Superior temporal gyrus (tissue), 1 donor: Measurements from ENCODE around the gene IFIT1B.

ENCODE experiments used
- DNase-seq: peaks from one replicate; pipeline ENCODE4 v3.0.0-alpha.2; 2016; ENCODE audit errors: extremely low spot score

IFIT1B gene

GRCh38 chr10:89348481-89348880, 29.4 kb upstream of the IFIT1B start:
- peak; percentile 15 for DNase-seq

- no peak for DNase-seq
These were observed 28.9 kb upstream of the IFIT1B start for GRCh38 chr10:89348975-89349374.

- peak; percentile 23 for DNase-seq
These were observed 27.1 kb upstream of the IFIT1B start for GRCh38 chr10:89350631-89351315.

GRCh38 chr10:89351412-89351779, 26.5 kb upstream of the IFIT1B start:
- DNase-seq = peak; percentile 64

GRCh38 chr10:89351780-89352597, 25.9 kb upstream of the IFIT1B start:
- DNase-seq = peak; percentile 29

GRCh38 chr10:89352802-89353201, 25.1 kb upstream of the IFIT1B start:
- no peak for DNase-seq

- DNase-seq = no peak
These were observed 22.4 kb upstream of the IFIT1B start for GRCh38 chr10:89355394-89355931.

GRCh38 chr10:89357096-89357495, 20.8 kb upstream of the IFIT1B start:
- no peak for DNase-seq

- DNase-seq = no peak
These were observed 19.9 kb upstream of the IFIT1B start for GRCh38 chr10:89357975-89358374.

- DNase-seq = no peak
These were observed 17.7 kb upstream of the IFIT1B start for GRCh38 chr10:89360157-89360556.

GRCh38 chr10:89362929-89363328, 14.9 kb upstream of the IFIT1B start:
- DNase-seq = no peak

- no peak for DNase-seq
These were observed 14.0 kb upstream of the IFIT1B start for GRCh38 chr10:89363729-89364442.

- peak; percentile 40 for DNase-seq
These were observed 13.3 kb upstream of the IFIT1B start for GRCh38 chr10:89364531-89364930.

GRCh38 chr10:89367529-89367928, 10.3 kb upstream of the IFIT1B start:
- peak; percentile 79 for DNase-seq

GRCh38 chr10:89368129-89368528, 9.7 kb upstream of the IFIT1B start:
- peak; percentile 42 for DNase-seq

- peak; percentile 84 for DNase-seq
These were observed 8.4 kb upstream of the IFIT1B start for GRCh38 chr10:89369156-89370105.

GRCh38 chr10:89371079-89371478, 6.8 kb upstream of the IFIT1B start:
- DNase-seq = no peak

- DNase-seq = no peak
These were observed 5.9 kb upstream of the IFIT1B start for GRCh38 chr10:89371987-89372386.

- peak; percentile 99 for DNase-seq
These were observed 3.7 kb upstream of the IFIT1B start for GRCh38 chr10:89373916-89374711.

- no peak for DNase-seq
These were observed 3.1 kb upstream of the IFIT1B start for GRCh38 chr10:89374713-89375141.
